NCI-H345 treated with DMSO at 0.1 percent for 48 hours (cell line): ENCODE results near the gene SF3A2.
"Not testable (repeated sequence)": the region's sequence is repeated elsewhere in the genome, so short reads cannot be mapped to it uniquely, and the experiment has no call there.

Experiments used
- DNase-seq: peaks from one replicate; lab custom pipeline; 2025; ENCODE audit not compliant: unreplicated experiment; lab: John Stamatoyannopoulos, UW

SF3A2 gene

GRCh38 chr19:2273356-2274184, 36.9 kb downstream of the SF3A2 start:
- DNase-seq = peak; percentile 46

GRCh38 chr19:2274185-2274711, 37.6 kb downstream of the SF3A2 start:
- no peak for DNase-seq

- DNase-seq = peak; percentile 17
Observed at GRCh38 chr19:2274931-2275535, 38.4 kb downstream of the SF3A2 start.

GRCh38 chr19:2275588-2276428, 39.2 kb downstream of the SF3A2 start:
- no peak for DNase-seq

- no peak for DNase-seq
Observed at GRCh38 chr19:2276429-2276986, 39.9 kb downstream of the SF3A2 start.

- DNase-seq = no peak
Observed at GRCh38 chr19:2277138-2277537, 40.5 kb downstream of the SF3A2 start.

GRCh38 chr19:2278459-2279158, 42.0 kb downstream of the SF3A2 start:
- DNase-seq = no peak

GRCh38 chr19:2280633-2281264, 44.1 kb downstream of the SF3A2 start:
- DNase-seq = no peak

- not testable (repeated sequence) for DNase-seq
Observed at GRCh38 chr19:2281265-2282061, 44.8 kb downstream of the SF3A2 start.

GRCh38 chr19:2282062-2282861, 45.6 kb downstream of the SF3A2 start, which contains the start of gene PEAK3:
PEAK3 (minus strand) TSS chr19:2282175; CDS start chr19:2280931, 1,244 bp downstream.
- no peak for DNase-seq

- no peak for DNase-seq
Observed at GRCh38 chr19:2282862-2283237, 46.2 kb downstream of the SF3A2 start.

GRCh38 chr19:2283835-2284507, 47.3 kb downstream of the SF3A2 start:
- DNase-seq = no peak

- no peak for DNase-seq
Observed at GRCh38 chr19:2286402-2287140, 49.9 kb downstream of the SF3A2 start.

- no peak for DNase-seq
Observed at GRCh38 chr19:2287585-2288337, 51.1 kb downstream of the SF3A2 start.

- DNase-seq = peak; percentile 96
Observed at GRCh38 chr19:2288338-2288817, 51.8 kb downstream of the SF3A2 start.
